NCI-H526 treated with DMSO at 0.1 percent for 48 hours (cell line): ENCODE measurements around the gene JAZF1.

ENCODE experiments used
- DNase-seq: peaks from one replicate; lab custom pipeline; 2025; lab: John Stamatoyannopoulos, UW

The JAZF1 gene

GRCh38 chr7:27967639-27968038 is 213.0 kb downstream of the JAZF1 start:
- DNase-seq, result no peak

GRCh38 chr7:27966219-27966780 is 214.3 kb downstream of the JAZF1 start:
- DNase-seq, result no peak

GRCh38 chr7:27965650-27966049 is 214.9 kb downstream of the JAZF1 start:
- no peak for DNase-seq

GRCh38 chr7:27964820-27965219 is 215.8 kb downstream of the JAZF1 start:
- DNase-seq, result no peak

- DNase-seq, result no peak
These were observed 217.5 kb downstream of the JAZF1 start for GRCh38 chr7:27963056-27963455.

GRCh38 chr7:27962273-27962672 is 218.3 kb downstream of the JAZF1 start:
- DNase-seq, result no peak

- DNase-seq, result no peak
These were observed 219.3 kb downstream of the JAZF1 start for GRCh38 chr7:27961255-27961654.

GRCh38 chr7:27960415-27960814 is 220.2 kb downstream of the JAZF1 start:
- DNase-seq, result no peak

- no peak for DNase-seq
These were observed 221.6 kb downstream of the JAZF1 start for GRCh38 chr7:27958933-27959548.

- DNase-seq, result no peak
These were observed 225.0 kb downstream of the JAZF1 start for GRCh38 chr7:27955596-27955995.

GRCh38 chr7:27955011-27955410 is 225.6 kb downstream of the JAZF1 start:
- no peak for DNase-seq

- DNase-seq, result no peak
These were observed 226.8 kb downstream of the JAZF1 start for GRCh38 chr7:27953777-27954176.

GRCh38 chr7:27953361-27953760 is 227.2 kb downstream of the JAZF1 start:
- no peak for DNase-seq

GRCh38 chr7:27952456-27953285 is 227.9 kb downstream of the JAZF1 start:
- no peak for DNase-seq

- DNase-seq, result no peak
These were observed 230.5 kb downstream of the JAZF1 start for GRCh38 chr7:27950123-27950522.

- DNase-seq, result no peak
These were observed 231.7 kb downstream of the JAZF1 start for GRCh38 chr7:27948861-27949260.

- no peak for DNase-seq
These were observed 232.9 kb downstream of the JAZF1 start for GRCh38 chr7:27947586-27948278.

GRCh38 chr7:27946351-27946750 is 234.2 kb downstream of the JAZF1 start:
- DNase-seq, result no peak

- no peak for DNase-seq
These were observed 235.4 kb downstream of the JAZF1 start for GRCh38 chr7:27945058-27945795.

- no peak for DNase-seq
These were observed 236.0 kb downstream of the JAZF1 start for GRCh38 chr7:27944643-27945042.

GRCh38 chr7:27943241-27943640 is 237.4 kb downstream of the JAZF1 start:
- DNase-seq, result no peak

GRCh38 chr7:27942711-27943110 is 237.9 kb downstream of the JAZF1 start:
- DNase-seq, result no peak
